Prostate gland (tissue), 1 donor: ENCODE results near the gene BRAT1.

ENCODE experiments used
- POLR2A ChIP-seq: fragments of 450-650 bp; IDR thresholded peaks from one replicate; pipeline ENCODE4 v1.6.1; 2016; ENCODE audit warnings: antibody characterized with exemption, mild to moderate bottlenecking
- POLR2AphosphoS5 ChIP-seq: sonication (generic); formaldehyde crosslinking; IDR thresholded peaks from one replicate; pipeline ENCODE4 v1.6.1; 2017; ENCODE audit warnings: antibody characterized with exemption

DNA sequence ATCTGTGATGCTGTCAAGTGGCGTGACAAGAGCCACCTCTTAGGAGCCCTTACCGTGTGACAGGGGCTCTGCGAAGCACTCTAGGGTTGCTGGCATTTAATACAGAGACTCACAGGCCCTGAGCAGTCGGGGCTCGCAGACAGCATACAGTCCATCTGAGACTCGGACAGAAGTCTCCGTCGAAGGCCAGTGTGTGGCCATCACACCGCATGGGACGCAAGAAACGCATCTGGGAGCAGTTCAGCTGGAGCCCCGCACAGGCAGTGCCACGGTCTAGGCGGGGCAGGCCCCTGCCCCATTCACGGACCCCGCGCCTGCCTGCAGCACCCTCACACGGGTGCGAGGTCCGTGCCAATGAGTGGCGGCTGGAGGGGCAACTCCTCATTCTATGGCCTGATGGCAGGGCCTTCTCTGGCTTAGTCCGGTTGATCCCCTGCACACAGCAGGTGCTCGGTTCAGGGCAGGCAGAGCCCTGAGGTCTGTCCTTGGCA is 37.1 kb upstream of the BRAT1 start:
- no peak for TF ChIP-seq POLR2A
- TF ChIP-seq POLR2AphosphoS5, result no peak
